HepG2 (cell line): ENCODE results near the gene CD300A. TPM values are rescaled to one million over a fixed set of nuclear protein-coding genes. Genes with fewer than 3 reads are reported as not detected.

Experiments
- ATAC-seq: fragments of 200-7000 bp; cut with Tn5 transposase; 3 replicates; pipeline ENCODE4 v1.9.1; 2020; ENCODE audit warnings: mild to moderate bottlenecking, moderate library complexity
- BruUV-seq: library from RNA; stranded (reverse); fragments of 400-500 nt; replicated peaks from 2 replicates; lab custom pipeline; 2021; lab: Mats Ljungman, UMichigan
- CTCF ChIA-PET: fragments of 300-600 bp; formaldehyde crosslinking; extraction: SDS; loops from one replicate; lab custom pipeline; 2021; ENCODE audit warnings: low total read pairs, inconsistent platforms, low intra/inter-chr PET ratio; lab: Yijun Ruan, JAX
- POLR2A ChIA-PET: fragments of 350-600 bp; sonication (Branson Sonifier 250); formaldehyde crosslinking; loops from one replicate; lab custom pipeline; 2020; ENCODE audit warnings: antibody characterized with exemption, inconsistent platforms; lab: Yijun Ruan, JAX
- DNase-seq: peaks from one replicate; pipeline ENCODE4 v3.0.0-alpha.2; 2015; ENCODE audit warnings: low spot score
- FAIRE-seq: peaks from 3 replicates; lab custom pipeline; 2011; peaks lifted over from hg19 to GRCh38; lab: Jason Lieb, UNC
- H2AFZ ChIP-seq: one replicate; pipeline ENCODE4 v1.6.1; 2011; ENCODE audit warnings: low read length, inconsistent platforms
- H3K27ac ChIP-seq: fragments of 300-600 bp; 3 replicates; pipeline ENCODE4 v1.8.0; 2011; ENCODE audit warnings: mixed run types, mild to moderate bottlenecking, mixed read lengths, low read length, inconsistent platforms; ENCODE audit not compliant: insufficient read depth; ENCODE audit errors: extremely low read length
- H3K27me3 ChIP-seq, 2 experiments: fragments of 200-600 bp in 1 of 2; 2 replicates in 1 of 2; 3 replicates in 1 of 2; pipeline versions ENCODE4 v1.6.0 to v1.8.0; 2011; ENCODE audit warnings: low read length in 2 of 2, mild to moderate bottlenecking in 2 of 2, moderate library complexity in 2 of 2, inconsistent platforms in 1 of 2; ENCODE audit not compliant: insufficient read depth in 2 of 2, control insufficient read depth in 1 of 2
- H3K36me3 ChIP-seq, 2 experiments: fragments of 200-600 bp in 1 of 2; replicated peaks in 1 of 2; 2 replicates in 1 of 2; 3 replicates in 1 of 2; pipeline versions ENCODE4 v1.5.1 to v1.8.0; 2011; ENCODE audit warnings: low read length in 2 of 2, inconsistent platforms in 1 of 2; ENCODE audit not compliant: insufficient read depth in 2 of 2, control insufficient read depth in 1 of 2
- H3K4me1 ChIP-seq: 2 replicates; pipeline ENCODE4 v1.5.1; 2012; ENCODE audit warnings: low read length, inconsistent platforms; ENCODE audit not compliant: insufficient read depth
- H3K4me2 ChIP-seq: 2 replicates; pipeline ENCODE4 v1.6.0; 2011; ENCODE audit warnings: low read depth, low read length, inconsistent platforms
- H3K4me3 ChIP-seq, 3 experiments: fragments of 200-600 bp in 1 of 3; sonication (generic), shearing (Covaris generic) in 1 of 3; replicated peaks in 1 of 3; 2 replicates each; pipeline ENCODE4 v1.5.1; 2011 to 2016; ENCODE audit warnings: low read length in 3 of 3, inconsistent platforms in 2 of 3, low read depth in 2 of 3, mild to moderate bottlenecking in 2 of 3, control low read depth in 1 of 3, mixed read lengths in 1 of 3; ENCODE audit not compliant: insufficient read depth in 1 of 3
- H3K79me2 ChIP-seq: one replicate; pipeline ENCODE4 v1.6.1; 2011; ENCODE audit warnings: low read length, inconsistent platforms; ENCODE audit not compliant: insufficient read depth
- H3K9ac ChIP-seq: 2 replicates; pipeline ENCODE4 v1.6.0; 2011; ENCODE audit warnings: mild to moderate bottlenecking, low read depth, low read length, inconsistent platforms; ENCODE audit not compliant: insufficient read depth
- H3K9me3 ChIP-seq: 2 replicates; pipeline ENCODE4 v1.5.1; 2012; ENCODE audit warnings: mild to moderate bottlenecking, low read length
- H4K20me1 ChIP-seq: 2 replicates; pipeline ENCODE4 v1.6.0; 2011; ENCODE audit warnings: inconsistent platforms, mild to moderate bottlenecking, low read length, moderate library complexity; ENCODE audit not compliant: insufficient read depth
- FOXK1 ChIP-seq: sonication (generic); formaldehyde crosslinking; IDR thresholded peaks from 2 replicates; pipeline ENCODE4 v1.4.0; 2020; ENCODE audit warnings: low read depth, missing genetic modification reagents, borderline replicate concordance
- GABPA ChIP-seq, 2 experiments: IDR thresholded peaks; 2 replicates each; pipeline ENCODE4 v1.6.1; 2011 to 2016; ENCODE audit warnings: low read depth in 2 of 2, low read length in 1 of 2, missing biosample characterization in 1 of 2, missing genetic modification characterization in 1 of 2
- HNRNPK ChIP-seq: fragments of 200-400 bp; formaldehyde crosslinking; IDR thresholded peaks from 2 replicates; pipeline ENCODE4 v1.6.1; 2018; ENCODE audit warnings: low read length, low read depth, moderate library complexity, mild to moderate bottlenecking; ENCODE audit not compliant: poor library complexity, severe bottlenecking
- KMT2B ChIP-seq: IDR thresholded peaks from 2 replicates; pipeline ENCODE4 v1.6.1; 2016; ENCODE audit warnings: missing genetic modification reagents, missing compliant biosample characterization
- MAF1 ChIP-seq: sonication (generic); formaldehyde crosslinking; IDR thresholded peaks from 2 replicates; pipeline ENCODE4 v1.5.0; 2020; ENCODE audit warnings: missing genetic modification reagents, borderline replicate concordance
- NFE2L2 ChIP-seq: fragments of 150-350 bp; IDR thresholded peaks from 2 replicates; pipeline ENCODE4 v1.6.1; 2014; ENCODE audit warnings: low read length
- NFIC ChIP-seq: IDR thresholded peaks from 2 replicates; pipeline ENCODE4 v1.6.1; 2012; ENCODE audit warnings: mild to moderate bottlenecking, low read length, inconsistent platforms
- PCBP1 ChIP-seq: fragments of 200-400 bp; formaldehyde crosslinking; IDR thresholded peaks from 2 replicates; pipeline ENCODE4 v1.6.1; 2017; ENCODE audit warnings: mild to moderate bottlenecking, low read depth, low read length, borderline replicate concordance
- RBFOX2 ChIP-seq: fragments of 200-400 bp; formaldehyde crosslinking; IDR thresholded peaks from 2 replicates; pipeline ENCODE4 v1.6.1; 2017; ENCODE audit warnings: low read depth, mild to moderate bottlenecking, low read length
- SKI ChIP-seq: fragments of 450-650 bp; IDR thresholded peaks from one replicate; pipeline ENCODE4 v1.6.1; 2018; ENCODE audit warnings: mild to moderate bottlenecking; ENCODE audit not compliant: partially characterized antibody
- WGBS: methylation state at CpG from one replicate; pipeline ENCODE4 v1.1.6; 2017; ENCODE audit warnings: low lambda C conversion rate; 5-methylcytosine and 5-hydroxymethylcytosine counted together
- in situ Hi-C: cut with HindIII; loops from 2 replicates; pipeline ENCODE4 v1.10.0; 2017; ENCODE audit warnings: low pct_unique_long_range_greater_than_20kb; ENCODE audit not compliant: extremely low pct_ligation_motif_present
- intact Hi-C: fragments of 100-400 bp; cut with micrococcal nuclease; formaldehyde crosslinking; loops from one replicate; pipeline ENCODE4 v1.10.0; 2022; ENCODE audit not compliant: unreplicated experiment
- polyA plus RNA-seq, 8 experiments: library from polyadenylated mRNA; depleted of rRNA in 3 of 8; stranded (reverse) in 7 of 8; unstranded in 1 of 8; fragments of >200 nt; fragmentation: Illumina TruSeq in 4 of 8; extraction: Trizol in 4 of 8; gene quantifications; 2 replicates each; pipeline versions ENCODE4 v1.2.1 to v1.2.3, GENCODE V29; 2011 to 2016; ENCODE audit warnings: low read depth in 4 of 8, missing spikeins in 1 of 8, mixed read lengths in 1 of 8; ENCODE audit not compliant: insufficient read depth in 1 of 8
- total RNA-seq, 5 experiments: library from RNA; depleted of rRNA; stranded (reverse); fragments of >200 nt; fragmentation: Illumina TruSeq; extraction: Trizol; gene quantifications; 2 replicates each; pipeline ENCODE4 v1.2.3, GENCODE V29; 2016; ENCODE audit warnings: low read depth in 1 of 5
- TF ChIP-seq, protein P1 (sequence below): sonication (generic); formaldehyde crosslinking; IDR thresholded peaks from 2 replicates; pipeline ENCODE4 v1.4.0; 2020; ENCODE audit warnings: missing genetic modification reagents
- TF ChIP-seq, protein P2 (sequence below): sonication (generic); formaldehyde crosslinking; IDR thresholded peaks from 2 replicates; pipeline ENCODE4 v1.5.1; 2020; ENCODE audit warnings: missing genetic modification reagents, mild to moderate bottlenecking, borderline replicate concordance

Gene CD300A
- total and polyA plus RNA-seq, 2 of the 13 experiments (the other 11 are each of a cell fraction or from before 2014, with no cell fraction given), result not detected

DNA sequence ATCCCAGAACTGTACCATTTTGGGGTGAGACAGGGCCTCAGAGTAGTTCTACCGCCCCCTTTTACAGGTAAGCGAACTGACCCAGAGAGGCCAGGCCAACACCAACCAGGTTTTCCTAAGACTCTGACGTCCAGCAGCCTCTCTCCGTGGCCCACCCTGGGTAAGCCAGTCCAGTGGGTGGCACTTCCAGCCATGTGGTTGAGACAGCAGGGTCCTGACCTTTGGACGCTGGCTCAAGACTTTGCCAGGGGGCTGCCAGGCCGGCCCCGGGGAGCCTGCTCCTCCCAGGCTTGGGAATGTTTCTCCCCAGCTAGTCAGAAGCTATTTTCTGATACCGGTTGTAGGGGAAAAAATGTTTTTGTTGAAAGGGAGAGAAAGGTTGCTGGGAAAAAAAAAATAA is 17.7 kb upstream of the CD300A start (continued):
- TF ChIP-seq NFE2L2 (no peak), KMT2B (no peak)

DNA sequence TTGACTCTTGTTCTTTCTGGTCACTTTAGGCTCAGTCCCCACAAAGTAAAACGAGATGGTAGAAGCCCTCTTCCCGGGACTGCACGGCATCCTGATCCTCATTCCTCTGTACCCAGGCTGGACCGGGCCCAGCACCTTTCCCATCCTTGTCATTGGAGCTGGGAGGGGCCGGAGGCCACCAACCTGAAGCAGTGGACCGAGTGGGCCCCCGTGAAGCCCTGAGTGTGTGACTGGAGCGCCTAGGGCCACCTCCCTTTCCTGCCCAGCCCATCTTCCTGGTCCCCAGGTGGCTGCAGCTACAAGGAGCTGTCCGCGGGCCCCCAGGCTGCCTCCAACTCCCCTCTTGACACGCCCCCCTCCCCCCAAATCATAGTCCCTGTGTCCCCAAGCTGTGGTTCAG is 17.1 kb upstream of the CD300A start:
- no peak overlapping the region for H2AFZ ChIP-seq
- no peak for DNase-seq
- BruUV-seq, result no TSS peak
- H3K4me3 ChIP-seq, result no peak overlapping the region
- ChIA-PET POLR2A (interaction anchor here (2.6 kb wide), 1 partner anchor 19 kb away, joined by 13 read pairs; no protein-coding TSS in a partner anchor), CTCF (no interaction called here)
- intact Hi-C loops, result no loop called here
- peaks cover 29% of the 10 kb centered on the region for H3K4me1 ChIP-seq
- in situ Hi-C loops, result loop anchor here (25.0 kb wide), 2 partner anchors 662 to 1162 kb away; no protein-coding TSS in a partner anchor
- WGBS, result 94% methylated on average over 11 of the region's 11 CpGs
- FAIRE-seq, result no peak
- TF ChIP-seq SKI (no peak), FOXK1 (CRISPR knock-in tag) (no peak), MAF1 (CRISPR knock-in tag) (no peak), GABPA (IDR thresholded peaks at IDR 0.05; ENCODE audit: low read depth, low read length) (no peak), GABPA (CRISPR knock-in tag; IDR thresholded peaks at IDR 0.05; ENCODE audit: low read depth) (no peak), PCBP1 (0 out of 2 replicates have a peak, but pooled peaks have one; percentile 51), RBFOX2 (0 out of 2 replicates have a peak, but pooled peaks have one; percentile 21), NFIC (no peak), HNRNPK (no peak)
- TF ChIP-seq, protein P1, sequence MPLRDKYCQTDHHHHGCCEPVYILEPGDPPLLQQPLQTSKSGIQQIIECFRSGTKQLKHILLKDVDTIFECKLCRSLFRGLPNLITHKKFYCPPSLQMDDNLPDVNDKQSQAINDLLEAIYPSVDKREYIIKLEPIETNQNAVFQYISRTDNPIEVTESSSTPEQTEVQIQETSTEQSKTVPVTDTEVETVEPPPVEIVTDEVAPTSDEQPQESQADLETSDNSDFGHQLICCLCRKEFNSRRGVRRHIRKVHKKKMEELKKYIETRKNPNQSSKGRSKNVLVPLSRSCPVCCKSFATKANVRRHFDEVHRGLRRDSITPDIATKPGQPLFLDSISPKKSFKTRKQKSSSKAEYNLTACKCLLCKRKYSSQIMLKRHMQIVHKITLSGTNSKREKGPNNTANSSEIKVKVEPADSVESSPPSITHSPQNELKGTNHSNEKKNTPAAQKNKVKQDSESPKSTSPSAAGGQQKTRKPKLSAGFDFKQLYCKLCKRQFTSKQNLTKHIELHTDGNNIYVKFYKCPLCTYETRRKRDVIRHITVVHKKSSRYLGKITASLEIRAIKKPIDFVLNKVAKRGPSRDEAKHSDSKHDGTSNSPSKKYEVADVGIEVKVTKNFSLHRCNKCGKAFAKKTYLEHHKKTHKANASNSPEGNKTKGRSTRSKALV (CRISPR knock-in tag), result no peak
- TF ChIP-seq, protein P2, sequence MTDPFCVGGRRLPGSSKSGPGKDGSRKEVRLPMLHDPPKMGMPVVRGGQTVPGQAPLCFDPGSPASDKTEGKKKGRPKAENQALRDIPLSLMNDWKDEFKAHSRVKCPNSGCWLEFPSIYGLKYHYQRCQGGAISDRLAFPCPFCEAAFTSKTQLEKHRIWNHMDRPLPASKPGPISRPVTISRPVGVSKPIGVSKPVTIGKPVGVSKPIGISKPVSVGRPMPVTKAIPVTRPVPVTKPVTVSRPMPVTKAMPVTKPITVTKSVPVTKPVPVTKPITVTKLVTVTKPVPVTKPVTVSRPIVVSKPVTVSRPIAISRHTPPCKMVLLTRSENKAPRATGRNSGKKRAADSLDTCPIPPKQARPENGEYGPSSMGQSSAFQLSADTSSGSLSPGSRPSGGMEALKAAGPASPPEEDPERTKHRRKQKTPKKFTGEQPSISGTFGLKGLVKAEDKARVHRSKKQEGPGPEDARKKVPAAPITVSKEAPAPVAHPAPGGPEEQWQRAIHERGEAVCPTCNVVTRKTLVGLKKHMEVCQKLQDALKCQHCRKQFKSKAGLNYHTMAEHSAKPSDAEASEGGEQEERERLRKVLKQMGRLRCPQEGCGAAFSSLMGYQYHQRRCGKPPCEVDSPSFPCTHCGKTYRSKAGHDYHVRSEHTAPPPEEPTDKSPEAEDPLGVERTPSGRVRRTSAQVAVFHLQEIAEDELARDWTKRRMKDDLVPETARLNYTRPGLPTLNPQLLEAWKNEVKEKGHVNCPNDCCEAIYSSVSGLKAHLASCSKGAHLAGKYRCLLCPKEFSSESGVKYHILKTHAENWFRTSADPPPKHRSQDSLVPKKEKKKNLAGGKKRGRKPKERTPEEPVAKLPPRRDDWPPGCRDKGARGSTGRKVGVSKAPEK (CRISPR knock-in tag), result no peak
- H3K36me3 ChIP-seq, result peaks cover 16 to 35% of the 10 kb centered on the region in 2 experiments
- no peaks in the 10 kb centered on the region for H3K9me3 ChIP-seq
- no peak overlapping the region for H3K9ac ChIP-seq
- no peaks in the 10 kb centered on the region; a peak in 1 of 5 replicates for H3K27me3 ChIP-seq
- no peaks in the 10 kb centered on the region; the same call in 1 of the 2 replicates for H4K20me1 ChIP-seq
- H3K4me2 ChIP-seq, result no peak overlapping the region
- H3K79me2 ChIP-seq, result no peaks in the 10 kb centered on the region
- H3K27ac ChIP-seq, result no peak overlapping the region
- ATAC-seq, result no peak
